GM10248 (cell line): ENCODE results near the gene TM2D3.

ENCODE experiments used
- CTCF ChIA-PET: fragments of 300-600 bp; sonication (Branson Sonifier 250); formaldehyde crosslinking; extraction: SDS; loops from one replicate; lab custom pipeline; 2021; ENCODE audit warnings: antibody characterized with exemption; lab: Yijun Ruan, JAX
- POLR2A ChIA-PET: fragments of 350-650 bp; sonication (Branson Sonifier 250); formaldehyde crosslinking; extraction: SDS; loops from one replicate; lab custom pipeline; 2020; ENCODE audit warnings: antibody characterized with exemption; lab: Yijun Ruan, JAX
- DNase-seq: peaks from one replicate; pipeline ENCODE4 v3.0.0; 2012; ENCODE audit errors: extremely low spot score
- TF ChIP-seq, protein P1 (sequence below): IDR thresholded peaks from 2 replicates; pipeline ENCODE4 v1.5.1; 2012; ENCODE audit warnings: mild to moderate bottlenecking, low read depth; ENCODE audit errors: extremely low read depth, missing control alignments, control extremely low read depth

Gene TM2D3

DNA sequence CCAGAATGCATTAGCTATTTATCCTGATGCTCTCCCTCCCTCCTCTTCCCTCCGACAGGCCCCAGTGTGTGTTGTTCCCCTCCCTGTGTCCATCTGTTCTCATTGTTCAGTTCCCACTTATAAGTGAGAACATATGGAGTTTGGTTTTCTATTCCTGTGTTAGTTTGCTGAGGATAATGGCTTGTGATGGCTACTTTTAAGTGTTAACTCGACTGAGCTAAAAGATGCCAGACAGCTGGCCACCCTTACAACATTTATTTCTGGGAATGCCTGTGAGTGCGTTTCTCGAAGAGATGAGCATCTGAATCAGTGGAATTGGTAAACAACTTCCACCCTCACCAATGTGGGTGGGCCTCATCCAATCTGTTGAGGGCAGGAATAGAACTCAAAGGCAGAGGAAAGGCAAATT lies 24.7 kb upstream of the TM2D3 start:
- POLR2A ChIA-PET = no interaction called here

GRCh38 chr15:101675796-101676582 lies 23.8 kb upstream of the TM2D3 start:
- TF ChIP-seq, protein P1, sequence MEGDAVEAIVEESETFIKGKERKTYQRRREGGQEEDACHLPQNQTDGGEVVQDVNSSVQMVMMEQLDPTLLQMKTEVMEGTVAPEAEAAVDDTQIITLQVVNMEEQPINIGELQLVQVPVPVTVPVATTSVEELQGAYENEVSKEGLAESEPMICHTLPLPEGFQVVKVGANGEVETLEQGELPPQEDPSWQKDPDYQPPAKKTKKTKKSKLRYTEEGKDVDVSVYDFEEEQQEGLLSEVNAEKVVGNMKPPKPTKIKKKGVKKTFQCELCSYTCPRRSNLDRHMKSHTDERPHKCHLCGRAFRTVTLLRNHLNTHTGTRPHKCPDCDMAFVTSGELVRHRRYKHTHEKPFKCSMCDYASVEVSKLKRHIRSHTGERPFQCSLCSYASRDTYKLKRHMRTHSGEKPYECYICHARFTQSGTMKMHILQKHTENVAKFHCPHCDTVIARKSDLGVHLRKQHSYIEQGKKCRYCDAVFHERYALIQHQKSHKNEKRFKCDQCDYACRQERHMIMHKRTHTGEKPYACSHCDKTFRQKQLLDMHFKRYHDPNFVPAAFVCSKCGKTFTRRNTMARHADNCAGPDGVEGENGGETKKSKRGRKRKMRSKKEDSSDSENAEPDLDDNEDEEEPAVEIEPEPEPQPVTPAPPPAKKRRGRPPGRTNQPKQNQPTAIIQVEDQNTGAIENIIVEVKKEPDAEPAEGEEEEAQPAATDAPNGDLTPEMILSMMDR = no peak
- peak; percentile 30 for DNase-seq
- ChIA-PET POLR2A (no interaction called here), CTCF (interaction anchor here (0.7 to 1.1 kb wide), 3 partner anchors 10 to 21 kb away, joined by 3 to 4 read pairs (median 3); no protein-coding TSS in a partner anchor)

More for the DNA sequence above, 24.7 kb upstream of the TM2D3 start:
- no peak for DNase-seq
- CTCF ChIA-PET = interaction anchor here (1.1 to 1.6 kb wide), 3 partner anchors 13 to 35 kb away, joined by 3 to 4 read pairs (median 4); no protein-coding TSS in a partner anchor
- TF ChIP-seq, protein P1 = no peak

DNA sequence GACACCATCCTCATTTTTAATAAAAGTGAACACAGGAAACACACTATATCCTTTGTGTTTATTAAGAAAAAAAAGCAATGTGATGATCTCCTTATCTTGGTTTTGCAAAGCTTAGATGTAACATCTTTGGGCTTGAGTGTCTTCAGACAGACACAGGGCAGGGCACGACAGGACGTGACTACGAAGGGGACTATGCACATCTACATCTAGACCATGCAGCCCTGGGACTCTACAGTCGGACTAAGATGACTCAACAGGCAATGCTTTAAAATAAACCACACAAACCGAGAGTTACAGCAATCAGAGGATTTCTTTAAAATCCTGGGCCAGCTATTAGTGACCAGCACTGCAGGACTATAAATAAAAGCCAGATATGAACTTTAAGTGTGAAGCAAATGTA lies 22.8 kb upstream of the TM2D3 start:
- POLR2A ChIA-PET = no interaction called here
- DNase-seq = no peak
- CTCF ChIA-PET = no interaction called here
- TF ChIP-seq, protein P1 = no peak

DNA sequence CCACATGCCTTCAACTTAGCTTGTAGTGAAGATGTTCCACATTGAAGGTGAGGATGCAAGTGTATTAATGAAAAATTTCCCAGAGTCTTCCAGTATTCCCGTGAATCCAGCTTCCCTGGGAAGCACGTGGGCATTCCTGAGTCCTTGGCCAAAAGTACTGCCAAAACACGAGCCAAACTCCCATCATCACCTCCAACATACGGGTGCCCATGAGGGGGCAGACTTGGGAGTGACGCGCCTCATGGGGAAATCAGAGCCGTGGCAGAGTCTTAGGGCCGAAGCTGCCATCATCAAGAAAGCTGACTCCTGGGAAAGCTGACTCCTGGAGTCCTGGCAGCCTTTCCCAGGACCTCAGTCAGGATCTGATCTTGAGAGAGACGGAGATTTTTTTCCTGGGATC lies 20.1 kb upstream of the TM2D3 start:
- no peak for DNase-seq
- POLR2A ChIA-PET = no interaction called here
- TF ChIP-seq, protein P1 = no peak
- CTCF ChIA-PET = no interaction called here

DNA sequence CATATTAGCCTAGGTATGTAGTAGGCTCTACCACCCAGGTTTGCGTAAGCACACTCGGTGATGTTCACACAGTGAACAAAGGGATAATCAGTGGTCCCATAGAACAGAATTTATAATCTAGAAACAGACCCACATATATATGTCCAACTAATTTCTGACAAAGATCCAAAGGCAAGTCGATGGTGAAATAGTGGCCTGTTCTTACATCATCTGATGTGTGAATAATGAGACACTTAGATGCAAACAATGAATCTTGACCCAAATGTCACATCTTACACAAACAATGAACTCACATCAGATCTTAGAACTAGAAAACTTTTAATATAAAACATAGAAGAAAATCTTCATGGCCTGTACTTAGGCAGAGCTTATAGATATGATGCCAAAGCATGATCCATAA lies 17.6 kb upstream of the TM2D3 start:
- no peak for DNase-seq
- ChIA-PET POLR2A (no interaction called here), CTCF (interaction anchor here (2.2 kb wide), 1 partner anchor 28 kb away, joined by 6 read pairs; no protein-coding TSS in a partner anchor)
- TF ChIP-seq, protein P1 = no peak

GRCh38 chr15:101667881-101668280 lies 15.7 kb upstream of the TM2D3 start:
- TF ChIP-seq, protein P1 = no peak
- ChIA-PET POLR2A (no interaction called here), CTCF (interaction anchor here (1.5 to 1.9 kb wide), 2 partner anchors 10 to 13 kb away, joined by 4 read pairs; no protein-coding TSS in a partner anchor)
- no peak for DNase-seq
